Testis (tissue), 2 donors: ENCODE data around the gene GABRR3.

Experiments used
- POLR2A ChIP-seq: fragments of 450-650 bp; IDR thresholded peaks from one replicate; pipeline ENCODE4 v1.6.1; 2017; ENCODE audit warnings: antibody characterized with exemption, mild to moderate bottlenecking, moderate library complexity
- TF ChIP-seq, protein P1 (sequence below), 3 experiments: fragments of 450-650 bp in 2 of 3; fragments of 200-600 bp in 1 of 3; sonication (generic) in 1 of 3; IDR thresholded peaks; one replicate each; pipeline ENCODE4 v1.5.1; 2016 to 2019; ENCODE audit warnings: antibody characterized with exemption in 3 of 3, mild to moderate bottlenecking in 2 of 3, moderate library complexity in 1 of 3

DNA sequence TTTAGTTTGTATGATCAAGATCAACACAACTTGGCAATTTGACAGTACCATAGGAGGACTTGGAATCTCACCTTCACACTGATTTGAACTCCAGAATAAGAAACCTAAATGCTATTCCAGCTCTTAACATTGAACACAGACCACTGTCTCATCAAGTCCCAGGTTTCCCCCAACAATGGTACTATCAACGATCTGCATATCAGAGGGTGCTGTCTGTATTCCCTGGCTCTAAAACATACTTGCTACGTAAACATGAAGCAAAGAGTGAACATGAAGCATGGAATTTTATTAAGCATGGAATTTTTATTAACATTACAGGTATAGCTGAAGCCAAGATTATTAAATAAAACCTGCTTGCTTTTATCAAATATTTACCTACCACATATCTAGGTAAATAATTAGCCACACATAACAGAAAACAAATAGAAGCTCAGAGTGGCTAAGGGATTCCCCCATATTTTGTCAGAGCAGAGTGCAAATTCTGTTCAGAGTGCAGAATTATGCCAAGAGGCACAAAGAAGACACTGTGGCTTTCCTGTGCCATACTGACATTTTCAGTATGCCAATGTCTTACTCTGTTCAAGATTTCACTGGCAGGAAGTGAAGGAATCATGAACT, 40.7 kb downstream of the GABRR3 start:
- TF ChIP-seq, protein P1, sequence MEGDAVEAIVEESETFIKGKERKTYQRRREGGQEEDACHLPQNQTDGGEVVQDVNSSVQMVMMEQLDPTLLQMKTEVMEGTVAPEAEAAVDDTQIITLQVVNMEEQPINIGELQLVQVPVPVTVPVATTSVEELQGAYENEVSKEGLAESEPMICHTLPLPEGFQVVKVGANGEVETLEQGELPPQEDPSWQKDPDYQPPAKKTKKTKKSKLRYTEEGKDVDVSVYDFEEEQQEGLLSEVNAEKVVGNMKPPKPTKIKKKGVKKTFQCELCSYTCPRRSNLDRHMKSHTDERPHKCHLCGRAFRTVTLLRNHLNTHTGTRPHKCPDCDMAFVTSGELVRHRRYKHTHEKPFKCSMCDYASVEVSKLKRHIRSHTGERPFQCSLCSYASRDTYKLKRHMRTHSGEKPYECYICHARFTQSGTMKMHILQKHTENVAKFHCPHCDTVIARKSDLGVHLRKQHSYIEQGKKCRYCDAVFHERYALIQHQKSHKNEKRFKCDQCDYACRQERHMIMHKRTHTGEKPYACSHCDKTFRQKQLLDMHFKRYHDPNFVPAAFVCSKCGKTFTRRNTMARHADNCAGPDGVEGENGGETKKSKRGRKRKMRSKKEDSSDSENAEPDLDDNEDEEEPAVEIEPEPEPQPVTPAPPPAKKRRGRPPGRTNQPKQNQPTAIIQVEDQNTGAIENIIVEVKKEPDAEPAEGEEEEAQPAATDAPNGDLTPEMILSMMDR (IDR thresholded peaks at IDR 0.05): no peak
- TF ChIP-seq POLR2A: no peak
